ENCODE data around the gene HEYL. TPM values are rescaled to one million over a fixed set of nuclear protein-coding genes. Genes with fewer than 3 reads are reported as not detected.

The HEYL gene
- total RNA-seq, 1 donor from 2014 or later, result not detected

DNA sequence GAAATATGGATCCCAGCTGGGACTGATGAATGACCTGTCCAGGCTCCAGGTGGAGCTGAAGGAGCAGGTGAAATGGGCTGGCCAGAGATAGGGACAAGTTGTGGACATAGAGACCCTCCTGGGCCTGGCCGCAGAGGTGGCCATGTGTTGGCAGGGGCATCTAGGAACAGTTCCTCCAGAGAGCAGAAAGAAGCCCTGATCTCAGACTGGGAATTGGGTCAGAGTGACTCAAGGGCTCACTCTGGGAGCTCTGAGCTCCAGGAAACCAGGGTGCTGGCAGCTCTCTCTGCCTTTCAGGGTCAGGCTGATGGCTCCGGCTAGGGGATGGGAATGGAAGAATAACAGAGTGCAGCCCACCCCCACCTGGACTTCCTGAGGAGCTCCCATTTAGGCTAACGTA lies 29.5 kb upstream of the HEYL start:
- TF ChIP-seq, protein P1, sequence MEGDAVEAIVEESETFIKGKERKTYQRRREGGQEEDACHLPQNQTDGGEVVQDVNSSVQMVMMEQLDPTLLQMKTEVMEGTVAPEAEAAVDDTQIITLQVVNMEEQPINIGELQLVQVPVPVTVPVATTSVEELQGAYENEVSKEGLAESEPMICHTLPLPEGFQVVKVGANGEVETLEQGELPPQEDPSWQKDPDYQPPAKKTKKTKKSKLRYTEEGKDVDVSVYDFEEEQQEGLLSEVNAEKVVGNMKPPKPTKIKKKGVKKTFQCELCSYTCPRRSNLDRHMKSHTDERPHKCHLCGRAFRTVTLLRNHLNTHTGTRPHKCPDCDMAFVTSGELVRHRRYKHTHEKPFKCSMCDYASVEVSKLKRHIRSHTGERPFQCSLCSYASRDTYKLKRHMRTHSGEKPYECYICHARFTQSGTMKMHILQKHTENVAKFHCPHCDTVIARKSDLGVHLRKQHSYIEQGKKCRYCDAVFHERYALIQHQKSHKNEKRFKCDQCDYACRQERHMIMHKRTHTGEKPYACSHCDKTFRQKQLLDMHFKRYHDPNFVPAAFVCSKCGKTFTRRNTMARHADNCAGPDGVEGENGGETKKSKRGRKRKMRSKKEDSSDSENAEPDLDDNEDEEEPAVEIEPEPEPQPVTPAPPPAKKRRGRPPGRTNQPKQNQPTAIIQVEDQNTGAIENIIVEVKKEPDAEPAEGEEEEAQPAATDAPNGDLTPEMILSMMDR (IDR thresholded peaks at IDR 0.05), result no peak
- Mint-ChIP-seq H3K36me3 (ENCODE audit: low read depth) (no peaks in the 10 kb centered on the region), H3K4me1 (peaks cover 11% of the 10 kb centered on the region), H3K4me3 (no peak overlapping the region), H3K27me3 (peaks cover 29% of the 10 kb centered on the region), H3K9me3 (no peaks in the 10 kb centered on the region), H3K27ac (no peak overlapping the region)
- intact Hi-C loops (cut with micrococcal nuclease), result no loop called here
- no peak for ATAC-seq (ENCODE audit: low read depth)
- ChIA-PET CTCF (interaction anchor here (1.8 to 2.6 kb wide), 2 partner anchors 11 to 15 kb away, joined by 5 to 10 read pairs; no protein-coding TSS in a partner anchor), POLR2A (no interaction called here)
- no peak for DNase-seq

DNA sequence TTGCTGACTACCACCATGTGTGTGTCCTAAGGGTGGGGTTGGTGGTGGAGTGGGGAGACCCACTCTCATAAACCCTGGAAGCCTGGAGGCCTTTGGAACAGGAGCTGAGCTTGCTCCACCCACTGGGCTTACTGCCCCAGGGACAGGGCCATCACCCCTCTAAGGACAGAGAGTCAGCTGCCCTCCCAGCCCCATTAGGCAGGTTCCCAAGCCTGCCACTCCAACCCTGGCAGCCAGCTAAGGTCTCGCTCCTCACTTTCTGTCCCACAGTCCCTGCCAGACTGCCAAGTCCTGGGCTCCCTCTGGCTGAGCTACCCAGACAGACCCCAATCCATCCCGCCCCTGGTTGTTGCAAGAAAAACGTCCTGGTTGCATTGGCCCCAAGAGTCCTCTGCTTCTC lies 28.7 kb upstream of the HEYL start:
- Mint-ChIP-seq H3K36me3 (ENCODE audit: low read depth) (no peaks in the 10 kb centered on the region), H3K27me3 (peaks cover 25% of the 10 kb centered on the region), H3K27ac (no peak overlapping the region), H3K4me3 (no peak overlapping the region), H3K9me3 (no peaks in the 10 kb centered on the region), H3K4me1 (peaks cover 11% of the 10 kb centered on the region)
- DNase-seq (no peak), ATAC-seq (ENCODE audit: low read depth) (no peak)
- ChIA-PET CTCF (interaction anchor here (1.6 kb wide), 1 partner anchor 62 kb away, joined by 4 read pairs; no protein-coding TSS in a partner anchor), POLR2A (no interaction called here)
- intact Hi-C loops (cut with micrococcal nuclease), result no loop called here
- TF ChIP-seq, protein P1 (IDR thresholded peaks at IDR 0.05), result no peak

DNA sequence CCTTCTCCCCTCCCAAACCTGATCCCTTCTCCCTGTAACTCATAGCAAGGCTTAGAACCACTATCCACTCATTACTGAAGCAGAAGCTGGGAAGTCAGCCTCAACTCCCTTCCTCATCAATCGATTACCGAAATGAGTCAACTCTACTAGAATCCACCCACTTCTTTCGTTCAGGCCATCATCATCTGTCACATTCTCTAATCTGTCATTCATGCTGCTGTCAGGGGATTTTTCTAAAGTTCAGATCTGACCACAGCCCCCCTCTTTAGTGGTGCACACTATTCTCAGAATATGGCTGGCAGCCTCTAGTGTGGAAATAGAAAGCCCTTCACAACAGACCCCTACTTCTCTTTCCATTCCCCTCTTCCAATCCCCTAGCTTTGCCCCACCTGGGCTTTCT lies 27.3 kb upstream of the HEYL start:
- DNase-seq, result no peak
- peak; percentile 75 for ATAC-seq (ENCODE audit: low read depth)
- peaks cover 10% of the 10 kb centered on the region for H3K4me1 Mint-ChIP-seq
- ChIA-PET POLR2A (interaction anchor here (0.7 kb wide), 1 partner anchor 640 kb away, joined by 4 read pairs; no protein-coding TSS in a partner anchor), CTCF (interaction anchor here (0.6 to 1.6 kb wide), 2 partner anchors 9 to 60 kb away, joined by 3 to 4 read pairs; no protein-coding TSS in a partner anchor)
- TF ChIP-seq, protein P1 (IDR thresholded peaks at IDR 0.05), result no peak
- no peak overlapping the region for H3K27ac Mint-ChIP-seq
- H3K27me3 Mint-ChIP-seq, result peaks cover 18% of the 10 kb centered on the region
- H3K4me3 Mint-ChIP-seq, result no peak overlapping the region
- H3K9me3 Mint-ChIP-seq, result no peaks in the 10 kb centered on the region
- intact Hi-C loops (cut with micrococcal nuclease), result no loop called here
- H3K36me3 Mint-ChIP-seq (ENCODE audit: low read depth), result no peaks in the 10 kb centered on the region

DNA sequence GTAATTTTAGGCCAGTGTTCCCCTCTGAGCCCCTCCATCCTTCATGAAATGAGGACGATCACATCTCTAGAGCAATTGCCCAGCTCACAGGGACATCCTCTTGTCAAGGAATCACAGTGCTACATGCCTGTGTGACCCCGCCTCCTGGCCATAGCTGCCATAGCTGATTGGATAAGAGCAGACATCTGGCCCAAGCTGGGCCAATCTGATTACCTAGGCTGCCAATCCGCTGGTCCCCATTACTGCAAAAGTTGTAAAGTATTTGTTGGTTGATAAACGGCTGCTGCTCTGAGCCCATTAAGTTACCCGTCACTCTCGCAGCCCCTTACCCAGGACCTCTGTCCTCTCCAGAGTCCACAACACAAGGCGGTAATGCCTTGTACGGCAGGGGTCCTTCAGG lies 24.1 kb upstream of the HEYL start:
- Mint-ChIP-seq H3K9me3 (no peaks in the 10 kb centered on the region), H3K4me3 (no peak overlapping the region), H3K27ac (no peak overlapping the region), H3K4me1 (peaks cover 4% of the 10 kb centered on the region), H3K27me3 (peaks cover 4% of the 10 kb centered on the region), H3K36me3 (ENCODE audit: low read depth) (no peaks in the 10 kb centered on the region)
- DNase-seq (no peak), ATAC-seq (ENCODE audit: low read depth) (no peak)
- TF ChIP-seq, protein P1 (IDR thresholded peaks at IDR 0.05), result no peak
- ChIA-PET POLR2A (no interaction called here), CTCF (no interaction called here)
- intact Hi-C loops (cut with micrococcal nuclease), result no loop called here

DNA sequence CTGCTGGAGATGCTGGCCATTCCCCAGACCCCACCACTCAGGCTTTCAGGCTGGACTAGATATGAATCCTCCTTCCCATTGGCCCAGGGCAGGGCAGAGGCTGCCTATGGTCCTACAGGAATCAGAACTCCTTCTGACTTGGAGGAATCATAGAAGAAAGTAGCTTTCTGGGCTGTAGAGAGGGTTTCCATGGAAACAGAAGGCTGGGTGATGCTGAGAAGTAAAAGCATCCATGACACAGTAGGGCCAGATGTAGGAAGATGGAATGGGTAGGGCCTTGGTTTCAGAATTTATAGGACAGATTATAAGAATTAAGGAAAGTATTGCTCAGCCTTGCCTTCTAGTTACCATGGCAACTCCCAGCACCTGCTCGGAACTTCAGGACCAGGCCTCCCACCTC lies 23.4 kb upstream of the HEYL start:
- intact Hi-C loops (cut with micrococcal nuclease), result no loop called here
- ATAC-seq (ENCODE audit: low read depth) (no peak), DNase-seq (no peak)
- Mint-ChIP-seq H3K4me3 (no peak overlapping the region), H3K27ac (no peak overlapping the region), H3K4me1 (peaks cover 7% of the 10 kb centered on the region), H3K27me3 (no peaks in the 10 kb centered on the region), H3K36me3 (ENCODE audit: low read depth) (no peaks in the 10 kb centered on the region), H3K9me3 (no peaks in the 10 kb centered on the region)
- CTCF ChIA-PET, result interaction anchor here (1.3 kb wide), 1 partner anchor 56 kb away, joined by 3 read pairs; no protein-coding TSS in a partner anchor
- TF ChIP-seq, protein P1 (IDR thresholded peaks at IDR 0.05), result no peak
- POLR2A ChIA-PET, result no interaction called here

Data from activated B cell treated with CpG ODN at 0.5 μM for 24 hours (primary cell).